ENCODE results near the gene ANTXR1. TPM values are rescaled to one million over a fixed set of nuclear protein-coding genes. Genes with fewer than 3 reads are reported as not detected.
"Not testable (repeated sequence)": the region's sequence is repeated elsewhere in the genome, so short reads cannot be mapped to it uniquely, and the experiment has no call there.

The ANTXR1 gene
- total and polyA plus RNA-seq, 5 donors: 13.8 to 49.4 (median 36.7) TPM

DNA sequence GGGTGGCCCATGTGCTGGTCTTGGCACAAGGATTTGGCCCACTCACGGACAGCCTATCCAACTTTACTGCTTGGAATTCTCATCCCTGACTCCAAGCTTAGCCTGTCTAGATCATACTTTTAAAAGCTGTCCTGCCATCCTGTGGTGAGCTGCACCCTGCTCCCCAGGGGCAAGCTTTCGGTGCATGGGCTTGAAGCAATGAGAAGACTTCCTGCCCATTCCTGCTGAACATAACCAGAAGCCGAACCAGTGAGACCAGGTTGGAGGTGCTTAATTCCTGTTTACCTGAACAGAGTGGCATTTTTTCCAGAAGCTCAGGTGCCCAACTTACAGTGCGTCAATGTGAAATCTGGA lies 154.5 kb downstream of the ANTXR1 start:
- no peaks in the 10 kb centered on the region for H3K27me3 ChIP-seq (ENCODE audit: control insufficient read depth, insufficient read depth)
- H3K27ac ChIP-seq (ENCODE audit: low read length): no peak overlapping the region
- 83% methylated on average over 4 of the region's 4 CpGs for WGBS
- no peaks in the 10 kb centered on the region for H3K9me3 ChIP-seq (ENCODE audit: control insufficient read depth, low read length)
- H3K4me1 ChIP-seq (ENCODE audit: control insufficient read depth, insufficient read depth, low read length): peaks cover 5% of the 10 kb centered on the region
- ATAC-seq (no peak), DNase-seq (no peak)
- H3K4me3 ChIP-seq (ENCODE audit: low read length): no peak overlapping the region
- intact Hi-C loops (cut with DNase I): no loop called here

DNA sequence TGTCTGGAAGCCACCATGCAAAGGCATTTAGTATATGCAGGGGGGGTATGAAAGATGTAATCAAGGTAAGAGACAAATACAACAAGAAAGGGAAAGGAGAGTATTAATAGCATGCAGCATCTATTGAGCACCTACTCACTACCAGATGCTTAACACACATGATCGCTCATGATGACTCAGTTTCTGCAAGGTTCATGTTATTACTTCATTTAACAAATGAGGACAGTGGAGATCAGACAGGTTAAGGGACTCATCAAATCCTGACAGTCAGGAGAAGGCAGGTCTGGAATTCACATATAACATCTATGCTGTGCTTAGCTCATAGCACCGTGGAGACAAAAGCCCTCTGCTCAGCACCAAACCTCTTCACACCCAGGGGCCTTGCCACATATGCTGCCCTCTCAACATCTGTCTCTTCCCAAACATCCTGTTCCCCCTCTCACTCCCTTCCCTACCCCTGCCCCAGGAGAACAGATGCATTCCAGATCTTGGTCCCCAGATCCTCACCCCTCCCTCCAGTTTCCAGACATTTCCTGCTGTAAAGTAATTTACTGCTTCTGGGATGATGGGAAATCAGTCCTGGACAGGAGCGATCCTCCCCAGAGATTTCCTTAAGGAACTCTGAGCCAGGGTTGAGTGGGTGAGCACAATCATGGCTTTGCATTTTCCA lies 155.3 kb downstream of the ANTXR1 start:
- WGBS: 72% methylated on average over 3 of the region's 3 CpGs
- no peak for DNase-seq
- peaks cover 5% of the 10 kb centered on the region for H3K4me1 ChIP-seq (ENCODE audit: control insufficient read depth, insufficient read depth, low read length)
- intact Hi-C loops (cut with DNase I): no loop called here
- no peak overlapping the region for H3K4me3 ChIP-seq (ENCODE audit: low read length)
- no peak overlapping the region for H3K27ac ChIP-seq (ENCODE audit: low read length)
- H3K9me3 ChIP-seq (ENCODE audit: control insufficient read depth, low read length): no peaks in the 10 kb centered on the region
- no peaks in the 10 kb centered on the region for H3K27me3 ChIP-seq (ENCODE audit: control insufficient read depth, insufficient read depth)
- ATAC-seq: no peak

DNA sequence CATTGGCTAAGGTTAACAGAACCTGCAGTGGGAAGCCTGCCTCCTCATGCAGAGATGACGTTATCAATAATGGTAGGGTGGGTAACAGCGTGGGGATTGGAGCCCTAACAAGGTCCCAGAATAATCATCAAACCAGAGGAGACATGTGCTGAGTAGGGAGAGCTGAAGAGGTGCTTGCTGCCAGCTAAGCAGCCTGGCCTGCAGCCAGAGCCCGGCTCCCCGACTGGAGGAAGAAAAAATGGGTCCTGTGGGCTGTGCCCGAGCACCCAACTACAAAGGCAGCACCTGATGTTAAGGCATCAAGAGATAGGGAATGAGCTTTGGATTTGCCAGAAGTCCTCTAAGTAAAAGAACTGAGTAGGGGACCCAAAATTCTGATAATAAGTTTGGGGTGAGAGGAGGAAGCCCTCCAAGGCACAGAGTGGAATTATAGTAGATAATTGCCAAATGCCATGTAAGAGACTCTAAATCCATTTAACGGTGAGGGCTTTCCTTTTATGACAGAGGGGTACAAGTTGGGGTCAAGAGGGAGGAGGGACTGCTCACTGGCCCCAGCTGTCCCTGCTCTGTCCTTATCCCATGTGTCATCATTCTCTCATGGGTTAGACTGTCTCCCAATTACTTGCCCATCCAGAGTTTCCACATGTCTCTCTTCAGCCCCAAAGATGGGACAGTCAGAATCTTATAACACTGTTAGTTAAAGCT lies 156.1 kb downstream of the ANTXR1 start:
- intact Hi-C loops (cut with DNase I): no loop called here
- Histone ChIP-seq H3K4me1 (ENCODE audit: control insufficient read depth, insufficient read depth, low read length) (peaks cover under 1% of the 10 kb centered on the region), H3K27ac (ENCODE audit: low read length) (no peak overlapping the region), H3K9me3 (ENCODE audit: control insufficient read depth, low read length) (no peaks in the 10 kb centered on the region), H3K4me3 (ENCODE audit: low read length) (no peak overlapping the region), H3K27me3 (ENCODE audit: control insufficient read depth, insufficient read depth) (no peaks in the 10 kb centered on the region)
- peak in 2 of 3 donors; percentile 58 to 59 for DNase-seq
- 74% methylated on average over 6 of the region's 6 CpGs for WGBS
- no peak for ATAC-seq

DNA sequence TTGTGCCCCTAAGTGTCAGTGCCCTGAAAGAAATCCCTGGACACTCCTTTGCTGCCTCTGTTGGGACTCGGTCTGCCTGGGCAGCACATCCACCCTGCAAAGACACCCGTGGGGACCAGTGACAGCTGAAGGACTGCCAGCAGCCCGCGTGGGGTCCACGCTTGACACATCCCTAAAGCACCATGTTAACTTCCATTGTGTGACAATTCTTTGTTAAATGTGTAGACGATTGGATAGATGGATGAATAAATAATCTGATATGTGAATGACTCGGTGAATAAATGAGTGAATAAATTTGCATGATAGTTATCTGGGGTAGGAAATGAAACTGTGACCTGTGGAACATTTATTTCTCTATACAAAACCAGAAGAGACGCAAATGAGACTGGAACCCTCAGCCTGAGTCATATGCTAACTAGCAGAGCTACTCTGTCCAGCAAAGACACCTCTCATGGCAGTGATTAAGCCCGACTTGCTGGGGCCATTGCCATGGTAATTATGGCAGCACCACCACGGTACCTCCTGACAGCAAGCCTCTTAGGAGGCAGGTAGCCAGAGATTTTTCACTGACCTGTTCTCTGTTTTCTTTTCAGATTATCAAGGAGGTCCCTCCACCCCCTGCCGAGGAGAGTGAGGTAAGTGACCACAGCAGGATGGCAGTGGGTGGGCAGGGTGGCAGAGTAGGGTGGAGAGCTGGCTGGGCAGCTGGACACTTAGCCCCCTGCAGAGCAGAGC lies 156.8 kb downstream of the ANTXR1 start:
- Histone ChIP-seq H3K4me1 (ENCODE audit: control insufficient read depth, insufficient read depth, low read length) (no peaks in the 10 kb centered on the region), H3K4me3 (ENCODE audit: low read length) (no peak overlapping the region), H3K27me3 (ENCODE audit: control insufficient read depth, insufficient read depth) (no peaks in the 10 kb centered on the region), H3K27ac (ENCODE audit: low read length) (no peak overlapping the region), H3K9me3 (ENCODE audit: control insufficient read depth, low read length) (no peaks in the 10 kb centered on the region)
- WGBS: 82% methylated on average over 11 of the region's 11 CpGs
- DNase-seq: no peak
- intact Hi-C loops (cut with DNase I): loop anchor here in 1 of 4 donors (10.0 kb wide), 1 partner anchor 105 kb away; no protein-coding TSS in a partner anchor
- ATAC-seq: no peak

DNA sequence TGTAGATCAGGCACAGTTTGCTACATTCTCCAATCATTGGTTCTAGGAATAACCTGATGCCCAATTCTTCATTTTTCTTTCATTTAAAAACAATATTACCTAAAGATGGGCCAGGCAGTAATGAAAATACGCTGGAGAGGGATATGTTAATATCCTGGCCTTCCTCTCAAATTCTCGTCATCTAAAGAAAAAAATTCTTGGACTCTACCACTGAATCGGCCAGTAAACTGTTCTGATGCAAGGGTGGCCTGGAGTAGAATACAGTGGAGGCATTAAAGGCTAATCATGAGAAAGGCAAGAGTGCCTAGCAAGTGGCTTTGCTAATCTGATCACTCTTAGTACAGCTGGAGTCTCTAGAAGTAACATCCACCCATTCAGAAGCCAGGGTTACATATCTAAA lies 157.7 kb downstream of the ANTXR1 start:
- Histone ChIP-seq H3K4me1 (ENCODE audit: control insufficient read depth, insufficient read depth, low read length) (no peaks in the 10 kb centered on the region), H3K4me3 (ENCODE audit: low read length) (no peak overlapping the region), H3K9me3 (ENCODE audit: control insufficient read depth, low read length) (no peaks in the 10 kb centered on the region), H3K27me3 (ENCODE audit: control insufficient read depth, insufficient read depth) (no peaks in the 10 kb centered on the region), H3K27ac (ENCODE audit: low read length) (no peak overlapping the region)
- DNase-seq: no peak
- WGBS: 65% methylated on average over 3 of the region's 3 CpGs
- intact Hi-C loops (cut with DNase I): loop anchor here in 1 of 4 donors (10.0 kb wide), 1 partner anchor 106 kb away; no protein-coding TSS in a partner anchor
- no peak for ATAC-seq

DNA sequence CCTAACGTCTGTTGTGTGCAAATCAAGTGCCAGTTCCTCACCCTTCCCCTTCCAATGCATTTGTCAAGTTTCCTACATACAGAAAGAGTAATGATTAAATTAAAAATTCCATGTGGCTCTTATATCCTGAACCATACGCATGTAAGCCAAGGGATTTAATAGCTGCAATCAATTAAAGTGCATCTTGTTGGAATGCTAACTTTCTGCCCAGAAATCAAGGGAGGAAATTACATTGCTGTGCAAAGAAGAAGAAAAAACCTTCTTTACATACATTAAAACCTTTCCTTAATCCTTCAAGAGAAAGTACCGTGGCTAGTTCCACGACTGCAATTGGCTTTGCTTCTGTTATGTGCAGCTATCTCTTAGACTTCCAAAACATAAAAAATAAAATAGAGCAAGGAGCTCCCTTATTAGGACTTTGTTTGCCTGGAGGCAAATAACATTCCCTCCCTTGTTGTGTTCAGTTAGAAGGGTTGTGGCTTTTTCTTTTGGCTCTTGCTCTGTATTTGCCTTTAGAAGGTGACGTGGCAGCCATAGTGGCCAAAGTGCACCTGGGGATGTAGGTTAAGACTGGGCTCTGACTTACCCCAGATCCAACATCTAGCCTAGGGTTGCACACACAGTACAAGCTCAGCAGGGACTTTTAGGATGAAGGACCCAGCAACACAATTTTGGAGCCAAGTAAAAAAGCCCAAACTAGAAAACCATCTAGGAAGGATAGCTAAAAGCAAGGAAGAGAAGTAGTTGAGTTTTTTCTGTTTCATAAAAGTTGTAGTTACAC lies 158.3 kb downstream of the ANTXR1 start:
- intact Hi-C loops (cut with DNase I): loop anchor here in 1 of 4 donors (10.0 kb wide), 1 partner anchor 107 kb away; no protein-coding TSS in a partner anchor
- no peak for DNase-seq
- no peak for ATAC-seq
- no peaks in the 10 kb centered on the region for H3K27me3 ChIP-seq (ENCODE audit: control insufficient read depth, insufficient read depth)
- whole genome bisulfite sequencing: 65% methylated on average over 5 of the region's 5 CpGs
- no peak overlapping the region for H3K27ac ChIP-seq (ENCODE audit: low read length)
- H3K4me3 ChIP-seq (ENCODE audit: low read length): no peak overlapping the region
- no peaks in the 10 kb centered on the region for H3K9me3 ChIP-seq (ENCODE audit: control insufficient read depth, low read length)
- no peaks in the 10 kb centered on the region for H3K4me1 ChIP-seq (ENCODE audit: control insufficient read depth, insufficient read depth, low read length)

DNA sequence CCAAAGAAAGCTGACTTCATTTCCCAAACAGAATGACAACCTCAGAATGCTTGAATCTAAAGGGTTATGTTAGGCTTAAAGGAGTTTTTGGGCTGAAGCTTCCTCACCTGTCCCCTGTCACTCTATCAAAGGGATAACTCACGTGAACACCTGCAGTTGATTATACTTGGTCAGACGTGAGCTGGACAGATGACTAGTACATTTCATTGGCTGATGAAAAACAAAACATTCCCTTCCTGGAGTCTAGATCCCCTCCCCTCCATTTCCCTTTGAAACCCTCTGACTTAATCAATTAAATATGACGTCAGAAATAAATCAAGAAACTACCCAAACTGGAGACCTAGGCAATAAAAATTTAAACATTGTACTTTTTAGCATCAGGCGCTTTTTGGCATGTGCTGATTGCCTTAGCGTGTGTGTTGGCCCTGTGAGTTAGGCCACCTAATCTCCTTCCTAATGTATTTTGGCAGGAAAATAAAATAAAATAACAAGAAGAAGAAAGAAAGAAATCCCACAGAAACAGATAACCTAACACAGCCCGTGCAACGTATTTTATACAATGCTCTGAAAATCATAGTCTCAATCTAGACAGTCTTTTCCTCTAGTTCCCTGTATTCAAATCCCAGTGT lies 159.0 kb downstream of the ANTXR1 start:
- H3K27ac ChIP-seq (ENCODE audit: low read length): no peak overlapping the region
- intact Hi-C loops (cut with DNase I): loop anchor here in 1 of 4 donors (10.0 kb wide), 1 partner anchor 107 kb away; no protein-coding TSS in a partner anchor

DNA sequence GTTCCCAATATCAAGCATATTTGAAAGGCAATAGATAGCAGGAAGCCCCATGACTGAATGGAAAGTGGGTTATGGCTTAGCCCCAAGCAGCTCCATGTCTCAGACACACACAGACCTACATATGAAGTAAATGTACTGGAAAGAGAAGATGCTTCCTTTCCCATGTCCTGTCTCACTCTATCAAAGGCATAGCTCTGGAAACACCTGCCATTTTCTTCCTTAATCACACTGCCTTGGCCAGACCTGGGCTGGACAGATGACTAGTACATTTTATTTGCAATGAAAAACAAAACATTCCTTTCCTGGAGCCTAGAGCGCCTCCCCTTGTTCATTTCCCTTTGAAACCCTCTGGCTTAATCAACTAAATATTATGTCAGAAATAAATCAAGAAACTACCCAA lies 160.7 kb downstream of the ANTXR1 start:
- intact Hi-C loops (cut with DNase I): loop anchor here in 1 of 4 donors (10.0 kb wide), 1 partner anchor 109 kb away; no protein-coding TSS in a partner anchor
- no peak overlapping the region for H3K4me3 ChIP-seq (ENCODE audit: low read length)
- no peak for ATAC-seq
- peaks cover 3% of the 10 kb centered on the region for H3K4me1 ChIP-seq (ENCODE audit: control insufficient read depth, insufficient read depth, low read length)
- no peak overlapping the region for H3K27ac ChIP-seq (ENCODE audit: low read length)
- 96% methylated on average over 1 of the region's 1 CpG for WGBS
- no peaks in the 10 kb centered on the region for H3K9me3 ChIP-seq (ENCODE audit: control insufficient read depth, low read length)
- no peak for DNase-seq
- H3K27me3 ChIP-seq (ENCODE audit: control insufficient read depth, insufficient read depth): no peaks in the 10 kb centered on the region

More for the DNA sequence above, 159.0 kb downstream of the ANTXR1 start:
- DNase-seq (no peak), ATAC-seq (no peak)
- no peaks in the 10 kb centered on the region for H3K9me3 ChIP-seq (ENCODE audit: control insufficient read depth, low read length)
- WGBS: 61% methylated on average over 7 of the region's 7 CpGs
- no peaks in the 10 kb centered on the region for H3K27me3 ChIP-seq (ENCODE audit: control insufficient read depth, insufficient read depth)
- no peaks in the 10 kb centered on the region for H3K4me1 ChIP-seq (ENCODE audit: control insufficient read depth, insufficient read depth, low read length)
- no peak overlapping the region for H3K4me3 ChIP-seq (ENCODE audit: low read length)

DNA sequence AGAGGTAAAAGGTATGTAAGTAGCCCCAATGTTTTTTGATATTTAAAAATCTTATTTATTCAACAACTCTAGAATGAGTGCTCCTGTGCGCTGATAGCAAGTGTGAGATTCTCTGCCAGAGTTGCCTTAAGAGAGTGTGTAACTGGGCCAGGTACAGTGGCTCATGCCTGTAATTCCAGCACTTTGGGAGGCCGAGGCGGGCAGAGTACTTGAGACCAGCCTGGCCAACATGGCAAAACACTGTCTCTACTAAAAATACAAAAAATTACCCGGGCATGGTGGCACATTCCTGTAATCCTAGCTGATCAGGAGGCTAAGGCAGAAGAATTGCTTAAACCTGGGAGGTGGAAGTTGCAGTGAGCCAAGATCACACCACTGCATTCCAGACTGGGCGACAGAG lies 161.2 kb downstream of the ANTXR1 start:
- DNase-seq; H3K4me3 ChIP-seq (ENCODE audit: low read length); H3K27ac ChIP-seq (ENCODE audit: low read length); ATAC-seq; H3K9me3 ChIP-seq (ENCODE audit: control insufficient read depth, low read length); H3K4me1 ChIP-seq (ENCODE audit: control insufficient read depth, insufficient read depth, low read length); H3K27me3 ChIP-seq (ENCODE audit: control insufficient read depth, insufficient read depth): not testable (repeated sequence)
- 80% methylated on average over 5 of the region's 5 CpGs for WGBS
- intact Hi-C loops (cut with DNase I): loop anchor here in 1 of 4 donors (10.0 kb wide), 1 partner anchor 109 kb away; no protein-coding TSS in a partner anchor
